ENCODE results near the gene KRTAP10-10. TPM values are rescaled to one million over a fixed set of nuclear protein-coding genes. Genes with fewer than 3 reads are reported as not detected.
"Not testable (repeated sequence)": the region's sequence is repeated elsewhere in the genome, so short reads cannot be mapped to it uniquely, and the experiment has no call there.

KRTAP10-10 gene
- total RNA-seq, 2 experiments from 2014 or later: not detected

DNA sequence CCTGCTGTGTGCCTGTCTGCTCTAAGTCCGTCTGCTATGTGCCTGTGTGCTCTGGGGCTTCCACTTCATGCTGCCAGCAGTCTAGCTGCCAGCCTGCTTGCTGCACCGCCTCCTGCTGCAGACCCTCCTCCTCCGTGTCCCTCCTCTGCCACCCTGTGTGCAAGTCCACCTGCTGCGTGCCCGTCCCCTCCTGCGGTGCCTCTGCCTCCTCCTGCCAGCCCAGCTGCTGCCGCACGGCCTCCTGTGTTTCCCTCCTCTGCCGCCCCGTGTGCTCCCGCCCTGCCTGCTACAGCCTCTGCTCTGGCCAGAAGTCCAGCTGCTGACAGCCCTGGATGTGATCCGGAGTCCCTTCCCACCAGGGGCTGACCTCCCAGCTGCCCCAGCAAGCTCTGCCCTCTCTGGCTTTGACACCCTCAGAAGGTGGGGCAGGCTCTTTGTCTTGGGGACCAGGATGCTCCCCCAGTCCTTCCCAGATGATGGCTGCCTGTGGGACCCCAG is 744 bp downstream of the KRTAP10-10 start:
- H3K27ac Mint-ChIP-seq; H3K4me3 Mint-ChIP-seq; H3K36me3 Mint-ChIP-seq; intact Hi-C loops (cut with micrococcal nuclease); H3K4me1 Mint-ChIP-seq (ENCODE audit: low read depth); DNase-seq; H3K27me3 Mint-ChIP-seq; POLR2A ChIA-PET; CTCF ChIA-PET: not testable (repeated sequence)
- H3K9me3 Mint-ChIP-seq: peaks cover 22% of the 10 kb centered on the region

DNA sequence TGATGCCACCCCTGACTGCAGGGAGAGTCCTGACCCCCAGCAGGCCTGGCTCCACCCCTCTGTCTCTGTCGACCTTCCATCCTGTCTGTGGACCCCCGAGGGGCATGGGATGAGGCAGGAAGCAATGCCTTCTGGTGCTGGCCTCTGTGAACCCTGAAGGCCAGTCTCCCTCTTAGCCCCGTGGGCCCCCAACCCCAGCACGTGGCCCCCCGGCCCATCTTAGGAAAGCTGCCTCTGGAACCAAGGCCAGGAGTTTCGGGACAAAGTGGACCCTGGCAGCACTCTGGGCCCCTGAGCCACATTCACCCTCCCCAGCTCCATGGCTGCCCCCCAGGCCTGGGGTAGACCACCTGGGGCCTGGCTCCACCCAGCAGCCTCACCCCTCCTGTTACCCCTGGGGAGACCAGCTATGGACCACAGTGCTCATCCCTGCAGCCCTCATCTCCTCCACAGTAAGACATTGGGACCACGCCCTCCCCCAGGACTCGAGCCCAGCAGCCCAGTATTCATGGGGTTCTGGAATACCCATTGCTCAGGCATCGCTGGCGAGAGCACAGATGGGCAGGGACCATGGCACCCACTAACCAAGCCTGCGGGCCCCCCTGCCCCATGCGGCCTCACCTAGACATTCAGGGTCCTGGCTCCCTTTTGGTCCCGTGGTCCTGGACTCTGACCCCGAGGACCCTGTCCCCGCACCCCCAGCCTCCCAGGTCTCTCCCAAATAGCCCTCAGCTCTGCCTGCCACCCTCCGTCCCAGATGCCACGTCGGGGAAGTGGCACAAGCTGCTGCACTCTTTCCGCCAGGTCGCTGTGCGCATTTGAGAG is 1.6 kb downstream of the KRTAP10-10 start:
- H3K4me3 Mint-ChIP-seq; H3K4me1 Mint-ChIP-seq (ENCODE audit: low read depth); H3K27ac Mint-ChIP-seq; intact Hi-C loops (cut with micrococcal nuclease); CTCF ChIA-PET; H3K36me3 Mint-ChIP-seq; H3K27me3 Mint-ChIP-seq; POLR2A ChIA-PET; DNase-seq: not testable (repeated sequence)
- peaks cover 21% of the 10 kb centered on the region for H3K9me3 Mint-ChIP-seq

DNA sequence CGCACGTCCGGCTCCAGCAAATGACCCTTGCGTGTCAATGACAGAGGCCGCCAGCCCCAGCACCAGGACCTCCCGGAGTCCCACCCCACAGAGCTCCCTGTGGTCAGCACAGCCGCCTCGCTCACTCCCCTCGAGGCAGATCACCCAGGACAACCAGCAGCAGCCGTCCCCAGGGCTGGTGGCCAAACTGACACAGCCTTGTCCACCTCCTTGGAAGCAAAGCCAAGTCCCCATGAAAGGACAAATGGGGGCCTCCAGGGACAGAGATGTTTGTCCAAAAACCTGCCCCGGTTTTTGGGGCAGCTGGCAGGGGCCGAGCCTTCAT is 2.1 kb downstream of the KRTAP10-10 start:
- H3K4me3 Mint-ChIP-seq: no peak overlapping the region
- peaks cover 27% of the 10 kb centered on the region for H3K9me3 Mint-ChIP-seq
- ChIA-PET POLR2A (no interaction called here), CTCF (no interaction called here)
- no peak for DNase-seq
- H3K27me3 Mint-ChIP-seq: peaks cover 5% of the 10 kb centered on the region
- no peaks in the 10 kb centered on the region for H3K4me1 Mint-ChIP-seq (ENCODE audit: low read depth)
- H3K27ac Mint-ChIP-seq: no peak overlapping the region
- peaks cover 6% of the 10 kb centered on the region for H3K36me3 Mint-ChIP-seq
- intact Hi-C loops (cut with micrococcal nuclease): no loop called here

- DNase-seq: no peak
- POLR2A ChIA-PET: no interaction called here
- Mint-ChIP-seq H3K9me3 (peaks cover 35% of the 10 kb centered on the region), H3K27ac (no peak overlapping the region), H3K36me3 (peaks cover 14% of the 10 kb centered on the region), H3K27me3 (peaks cover 5% of the 10 kb centered on the region), H3K4me3 (no peak overlapping the region), H3K4me1 (ENCODE audit: low read depth) (no peaks in the 10 kb centered on the region)
- CTCF ChIA-PET: no interaction called here
- intact Hi-C loops (cut with micrococcal nuclease): no loop called here
Observed at GRCh38 chr21:44640761-44641160, 3.6 kb downstream of the KRTAP10-10 start.

- POLR2A ChIA-PET: no interaction called here
- CTCF ChIA-PET: no interaction called here
- H3K4me3 Mint-ChIP-seq: no peak overlapping the region
Observed at GRCh38 chr21:44643741-44644310, 6.7 kb downstream of the KRTAP10-10 start.

DNA sequence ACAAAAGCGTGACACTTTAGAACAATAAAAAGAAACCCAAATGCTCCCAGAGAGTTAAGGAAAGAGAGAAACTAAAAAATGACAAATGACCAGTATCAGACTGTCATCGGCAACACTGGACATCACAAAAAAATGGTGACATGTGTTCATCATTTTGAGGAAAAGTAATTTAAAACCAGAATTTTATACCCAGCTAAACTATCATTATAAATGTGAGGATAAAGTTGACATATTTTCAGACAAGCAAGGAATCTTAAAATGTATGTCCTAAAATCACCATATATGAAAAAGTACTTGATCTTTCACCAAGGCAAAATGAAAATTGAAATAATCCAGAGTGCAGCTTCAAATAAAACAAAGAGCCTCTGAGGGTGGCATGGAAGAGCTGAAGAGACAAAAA is 7.7 kb downstream of the KRTAP10-10 start:
- CTCF ChIA-PET: interaction anchor here (0.8 kb wide), 1 partner anchor 231 kb away, joined by 3 read pairs; no protein-coding TSS in a partner anchor
- POLR2A ChIA-PET: no interaction called here

More at GRCh38 chr21:44643741-44644310, 6.7 kb downstream of the KRTAP10-10 start:
- intact Hi-C loops (cut with micrococcal nuclease): no loop called here
- DNase-seq: no peak
- H3K36me3 Mint-ChIP-seq: peaks cover 14% of the 10 kb centered on the region
- H3K4me1 Mint-ChIP-seq (ENCODE audit: low read depth): no peaks in the 10 kb centered on the region
- H3K27me3 Mint-ChIP-seq: peaks cover 5% of the 10 kb centered on the region
- H3K27ac Mint-ChIP-seq: no peak overlapping the region
- peaks cover 35% of the 10 kb centered on the region for H3K9me3 Mint-ChIP-seq

DNA sequence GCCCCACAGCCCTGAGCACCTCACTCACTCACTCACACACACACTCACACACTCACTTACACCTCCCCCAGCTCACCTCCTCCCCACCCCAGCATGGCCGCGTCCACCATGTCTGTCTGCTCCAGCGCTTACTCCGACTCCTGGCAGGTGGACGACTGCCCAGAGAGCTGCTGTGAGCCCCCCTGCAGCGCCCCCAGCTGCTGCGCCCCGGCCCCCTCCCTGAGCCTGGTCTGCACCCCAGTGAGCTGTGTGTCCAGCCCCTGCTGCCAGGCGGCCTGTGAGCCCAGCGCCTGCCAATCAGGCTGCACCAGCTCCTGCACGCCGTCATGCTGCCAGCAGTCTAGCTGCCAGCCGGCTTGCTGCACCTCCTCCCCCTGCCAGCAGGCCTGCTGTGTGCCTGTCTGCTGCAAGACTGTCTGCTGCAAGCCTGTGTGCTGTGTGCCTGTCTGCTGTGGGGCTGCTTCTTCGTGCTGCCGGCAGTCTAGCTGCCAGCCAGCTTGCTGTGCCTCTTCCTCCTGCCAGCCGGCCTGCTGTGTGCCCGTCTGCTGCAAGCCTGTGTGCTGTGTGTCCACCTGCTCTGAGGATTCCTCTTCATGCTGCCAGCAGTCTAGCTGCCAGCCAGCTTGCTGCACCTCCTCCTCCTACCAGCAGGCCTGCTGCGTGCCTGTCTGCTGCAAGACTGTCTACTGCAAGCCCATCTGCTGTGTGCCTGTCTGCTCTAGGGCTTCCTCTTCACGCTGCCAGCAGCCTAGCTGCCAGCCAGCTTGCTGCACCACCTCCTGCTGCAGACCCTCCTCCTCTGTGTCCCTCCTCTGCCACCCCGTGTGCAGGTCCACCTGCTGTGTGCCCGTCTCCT is 9.4 kb downstream of the KRTAP10-10 start, which contains the start of gene KRTAP10-11:
KRTAP10-11 (plus strand) TSS at position 49 of the 856 bp plus-strand sequence; CDS start at position 94, 45 bp downstream.
- Mint-ChIP-seq H3K36me3 (peaks cover 11% of the 10 kb centered on the region), H3K9me3 (peaks cover 22% of the 10 kb centered on the region)
- intact Hi-C loops (cut with micrococcal nuclease); H3K27ac Mint-ChIP-seq; H3K27me3 Mint-ChIP-seq; CTCF ChIA-PET; DNase-seq; H3K4me3 Mint-ChIP-seq; H3K4me1 Mint-ChIP-seq (ENCODE audit: low read depth): not testable (repeated sequence)
- POLR2A ChIA-PET: interaction anchor here (1.1 kb wide), 1 partner anchor 11 kb away, joined by 3 read pairs; the partner anchor contains the start of gene KRTAP12-3

More for the DNA sequence above, 7.7 kb downstream of the KRTAP10-10 start:
- intact Hi-C loops (cut with micrococcal nuclease): no loop called here
- peaks cover 35% of the 10 kb centered on the region for H3K9me3 Mint-ChIP-seq
- H3K27me3 Mint-ChIP-seq: peaks cover 2% of the 10 kb centered on the region
- H3K36me3 Mint-ChIP-seq: peaks cover 14% of the 10 kb centered on the region
- no peak overlapping the region for H3K4me3 Mint-ChIP-seq
- no peak for DNase-seq
- no peaks in the 10 kb centered on the region for H3K4me1 Mint-ChIP-seq (ENCODE audit: low read depth)
- H3K27ac Mint-ChIP-seq: no peak overlapping the region

DNA sequence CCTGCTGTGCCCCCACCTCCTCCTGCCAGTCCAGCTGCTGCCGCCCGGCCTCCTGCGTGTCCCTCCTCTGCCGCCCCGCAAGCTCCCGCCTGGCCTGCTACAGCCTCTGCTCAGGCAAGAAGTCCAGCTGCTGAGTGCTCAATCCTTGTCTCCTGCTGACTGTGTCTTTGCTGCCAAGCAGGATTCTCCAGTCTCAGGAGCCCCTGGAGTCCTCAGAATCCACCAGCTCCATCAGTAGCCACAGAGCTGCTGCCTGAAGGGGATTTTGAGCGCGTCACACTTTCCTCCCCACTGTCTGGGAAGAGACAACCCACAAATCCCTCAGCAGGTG is 10.0 kb downstream of the KRTAP10-10 start:
- ChIA-PET POLR2A (interaction anchor here (1.1 kb wide), 1 partner anchor 10 kb away, joined by 3 read pairs; the partner anchor contains the start of gene KRTAP12-3), CTCF (no interaction called here)
- peaks cover 9% of the 10 kb centered on the region for H3K36me3 Mint-ChIP-seq
- peaks cover 20% of the 10 kb centered on the region for H3K9me3 Mint-ChIP-seq
- no peaks in the 10 kb centered on the region for H3K4me1 Mint-ChIP-seq (ENCODE audit: low read depth)
- no peak overlapping the region for H3K27ac Mint-ChIP-seq
- intact Hi-C loops (cut with micrococcal nuclease): no loop called here
- DNase-seq: no peak
- no peaks in the 10 kb centered on the region for H3K27me3 Mint-ChIP-seq
- H3K4me3 Mint-ChIP-seq: no peak overlapping the region

- ChIA-PET POLR2A (no interaction called here), CTCF (no interaction called here)
- Mint-ChIP-seq H3K4me3 (no peak overlapping the region), H3K36me3 (peaks cover 9% of the 10 kb centered on the region), H3K27ac (no peak overlapping the region), H3K9me3 (peaks cover 14% of the 10 kb centered on the region), H3K4me1 (ENCODE audit: low read depth) (peaks cover 3% of the 10 kb centered on the region), H3K27me3 (no peaks in the 10 kb centered on the region)
- intact Hi-C loops (cut with micrococcal nuclease): no loop called here
- DNase-seq: no peak
Observed at GRCh38 chr21:44648557-44649311, 11.6 kb downstream of the KRTAP10-10 start.

DNA sequence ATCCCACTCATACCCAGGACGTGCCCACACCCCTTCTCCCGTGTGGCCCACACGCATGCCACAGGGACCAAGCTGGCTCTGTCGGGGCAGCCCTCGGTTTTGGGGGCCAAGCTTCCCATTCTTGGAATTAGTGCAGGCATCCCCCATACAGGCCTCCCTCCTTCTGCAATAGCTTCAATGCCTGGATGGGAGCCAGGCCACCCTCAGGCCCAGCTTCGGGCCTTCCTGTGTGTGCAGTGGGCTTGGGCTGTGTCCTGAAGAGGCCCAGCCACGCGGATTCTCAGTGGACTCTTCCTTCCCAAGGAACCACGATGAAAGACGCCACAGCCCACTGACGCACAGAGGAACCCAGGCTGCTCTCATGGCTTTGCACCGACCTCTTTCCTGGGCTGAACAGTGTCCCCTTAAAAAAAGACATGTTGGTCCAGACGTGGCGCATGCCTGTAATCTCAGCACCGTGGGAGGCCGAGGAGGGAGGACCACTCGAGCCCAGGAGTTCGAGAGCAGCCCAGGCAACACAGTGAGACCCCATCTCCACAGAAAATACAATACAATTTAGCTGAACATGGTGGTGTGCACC is 12.5 kb downstream of the KRTAP10-10 start:
- Mint-ChIP-seq H3K27ac (no peak overlapping the region), H3K4me1 (ENCODE audit: low read depth) (peaks cover 12% of the 10 kb centered on the region), H3K9me3 (peaks cover 6% of the 10 kb centered on the region), H3K4me3 (no peak overlapping the region), H3K36me3 (peaks cover 5% of the 10 kb centered on the region), H3K27me3 (no peaks in the 10 kb centered on the region)
- ChIA-PET CTCF (no interaction called here), POLR2A (no interaction called here)
- DNase-seq: no peak
- intact Hi-C loops (cut with micrococcal nuclease): loop anchor here (10.0 kb wide), 1 partner anchor 65 kb away; the partner anchor contains the start of gene KRTAP10-5

GRCh38 chr21:44650265-44650972 is 13.3 kb downstream of the KRTAP10-10 start:
- CTCF ChIA-PET: no interaction called here
- Mint-ChIP-seq H3K27ac (no peak overlapping the region), H3K4me1 (ENCODE audit: low read depth) (peaks cover 19% of the 10 kb centered on the region)

More at GRCh38 chr21:44650265-44650972, 13.3 kb downstream of the KRTAP10-10 start:
- POLR2A ChIA-PET: no interaction called here
- H3K4me3 Mint-ChIP-seq: no peak overlapping the region
- H3K36me3 Mint-ChIP-seq: no peaks in the 10 kb centered on the region
- intact Hi-C loops (cut with micrococcal nuclease): loop anchor here (10.0 kb wide), 1 partner anchor 66 kb away; the partner anchor contains the start of gene KRTAP10-5
- no peaks in the 10 kb centered on the region for H3K27me3 Mint-ChIP-seq
- DNase-seq: no peak
- no peaks in the 10 kb centered on the region for H3K9me3 Mint-ChIP-seq
